ENCODE results near the gene HDAC9.

The HDAC9 gene

DNA sequence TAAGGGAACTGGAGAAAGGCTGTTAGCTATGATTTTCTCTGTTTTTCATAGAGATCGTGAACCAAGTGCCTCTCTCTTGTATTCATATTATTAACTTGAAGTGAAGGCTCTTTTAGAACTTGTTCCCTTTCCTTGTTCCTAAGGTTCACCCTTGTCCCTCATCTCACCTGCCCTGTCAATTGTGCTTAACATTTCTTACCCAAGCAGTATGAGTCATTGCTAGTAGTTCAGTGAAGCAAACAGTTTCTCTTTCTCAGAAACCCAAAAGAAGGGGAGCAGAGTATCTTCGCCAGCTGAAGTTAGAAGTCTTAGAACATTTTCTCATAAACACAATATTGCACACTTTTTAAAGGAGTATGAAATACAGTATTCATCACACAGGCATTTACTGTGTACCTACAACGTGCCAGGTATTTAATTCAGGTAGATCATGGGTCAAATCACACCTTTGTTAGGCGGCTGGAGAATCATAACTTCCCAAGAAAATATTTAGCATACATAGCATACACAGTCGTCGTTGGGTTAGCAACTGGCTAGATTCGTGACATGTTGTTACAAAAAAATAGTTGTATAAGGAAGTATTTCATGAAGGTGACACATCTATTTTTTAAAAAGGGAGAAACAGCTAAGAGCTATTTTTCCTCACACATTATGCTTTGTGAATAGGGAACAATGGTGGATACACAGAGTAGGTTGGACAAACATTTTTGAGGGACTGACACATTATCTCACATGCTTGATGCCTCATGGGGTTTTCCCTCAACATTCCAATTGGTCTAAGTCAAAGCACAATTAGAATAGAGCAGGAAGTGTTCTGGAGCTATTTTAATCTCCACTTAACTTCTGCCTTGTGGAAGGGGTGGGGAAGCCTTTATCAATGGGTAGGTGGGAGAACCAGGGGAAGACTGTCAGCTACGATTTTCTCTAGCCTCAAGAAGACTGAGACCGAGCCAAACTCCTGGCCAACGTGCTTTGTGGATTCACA is 13.2 kb downstream of the HDAC9 start:
- peaks cover 2% of the 10 kb centered on the region for H3K36me3 Mint-ChIP-seq
- H3K9me3 Mint-ChIP-seq: no peaks in the 10 kb centered on the region
- no peak overlapping the region for H3K4me3 Mint-ChIP-seq
- no peaks in the 10 kb centered on the region for H3K4me1 Mint-ChIP-seq
- no peaks in the 10 kb centered on the region for H3K27me3 Mint-ChIP-seq
- no peak overlapping the region for H3K27ac Mint-ChIP-seq

DNA sequence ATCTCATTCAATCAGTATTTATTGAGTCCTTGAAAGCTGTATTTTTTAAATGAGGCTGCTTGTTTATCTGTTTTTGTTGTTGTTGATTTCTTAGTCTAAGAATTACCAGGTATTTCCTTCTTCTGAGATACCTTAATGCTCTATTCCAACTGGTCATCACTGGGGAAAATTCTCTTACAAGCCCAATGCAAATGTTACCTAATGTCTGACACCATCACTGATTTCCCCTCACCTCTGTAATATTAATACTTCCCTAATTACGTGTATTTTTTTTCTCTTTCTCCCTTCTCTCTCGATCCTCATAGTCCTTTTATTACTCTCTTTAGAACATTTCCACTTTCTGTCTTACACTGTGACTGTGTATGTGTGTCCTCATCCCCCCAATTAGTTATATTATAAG is 13.9 kb downstream of the HDAC9 start:
- no peak overlapping the region for H3K27ac Mint-ChIP-seq
- peaks cover 2% of the 10 kb centered on the region for H3K36me3 Mint-ChIP-seq
- no peak overlapping the region for H3K4me3 Mint-ChIP-seq
- H3K9me3 Mint-ChIP-seq: no peaks in the 10 kb centered on the region
- H3K4me1 Mint-ChIP-seq: no peaks in the 10 kb centered on the region
- no peaks in the 10 kb centered on the region for H3K27me3 Mint-ChIP-seq

DNA sequence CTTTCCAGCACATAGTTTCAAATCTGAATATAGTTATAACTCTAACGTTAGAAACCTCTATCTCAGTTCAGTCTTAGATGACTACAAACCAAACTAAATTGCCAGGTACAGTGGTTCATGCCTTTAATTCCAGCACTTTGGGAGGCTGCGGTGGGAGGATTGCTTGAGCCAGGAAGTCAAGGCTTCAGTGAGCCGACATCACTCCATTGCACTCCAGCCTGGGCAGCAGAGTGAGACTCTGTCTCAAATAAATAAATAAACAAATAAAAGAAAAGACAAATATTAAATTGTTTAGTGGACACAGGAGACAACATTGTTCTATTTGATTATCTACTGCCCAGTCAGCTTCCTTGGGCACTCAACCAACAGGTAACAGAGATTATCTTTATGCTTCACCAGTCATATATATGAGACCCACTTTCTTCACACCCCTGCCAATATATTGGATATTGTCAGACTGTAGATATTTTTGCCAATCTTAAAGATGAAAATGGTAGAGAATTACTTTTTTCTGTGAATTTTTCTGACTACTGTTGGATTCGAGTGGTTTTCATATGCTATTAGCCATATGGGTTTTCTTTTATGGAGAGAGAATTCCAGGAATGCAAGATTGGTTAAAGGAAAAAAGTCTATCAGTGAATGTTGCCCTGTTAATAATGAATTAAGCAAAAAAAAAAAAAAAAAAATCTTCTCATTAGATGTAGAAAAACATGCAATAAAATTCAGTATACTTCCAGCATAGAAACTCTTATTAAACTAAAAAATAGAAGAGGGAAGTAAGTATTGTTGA is 16.0 kb downstream of the HDAC9 start:
- Mint-ChIP-seq H3K4me1 (no peaks in the 10 kb centered on the region), H3K9me3 (peaks cover 3% of the 10 kb centered on the region), H3K36me3 (peaks cover 2% of the 10 kb centered on the region), H3K4me3 (no peak overlapping the region), H3K27ac (no peak overlapping the region), H3K27me3 (no peaks in the 10 kb centered on the region)

DNA sequence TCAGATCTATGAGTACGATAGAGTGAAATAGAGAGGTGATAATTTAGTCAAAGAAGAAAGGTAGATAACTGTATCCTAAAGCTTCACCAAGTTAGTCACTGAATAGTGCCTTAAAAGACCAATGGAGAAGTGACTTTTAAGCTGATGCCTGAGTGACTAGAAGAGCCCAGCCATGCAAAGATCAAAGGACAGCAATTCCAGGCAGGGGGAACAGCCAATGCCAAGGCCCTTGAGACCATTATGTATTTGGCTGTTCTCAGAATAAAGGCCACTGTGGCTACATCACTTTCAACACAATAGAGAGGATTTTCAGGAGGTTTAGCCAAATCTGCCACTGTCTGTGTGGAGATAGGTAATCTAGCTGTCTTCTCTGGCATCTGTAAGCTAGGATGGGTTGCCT is 17.8 kb downstream of the HDAC9 start:
- Mint-ChIP-seq H3K4me1 (no peaks in the 10 kb centered on the region), H3K36me3 (peaks cover 2% of the 10 kb centered on the region), H3K27me3 (no peaks in the 10 kb centered on the region), H3K27ac (no peak overlapping the region), H3K4me3 (no peak overlapping the region), H3K9me3 (peaks cover 3% of the 10 kb centered on the region)

DNA sequence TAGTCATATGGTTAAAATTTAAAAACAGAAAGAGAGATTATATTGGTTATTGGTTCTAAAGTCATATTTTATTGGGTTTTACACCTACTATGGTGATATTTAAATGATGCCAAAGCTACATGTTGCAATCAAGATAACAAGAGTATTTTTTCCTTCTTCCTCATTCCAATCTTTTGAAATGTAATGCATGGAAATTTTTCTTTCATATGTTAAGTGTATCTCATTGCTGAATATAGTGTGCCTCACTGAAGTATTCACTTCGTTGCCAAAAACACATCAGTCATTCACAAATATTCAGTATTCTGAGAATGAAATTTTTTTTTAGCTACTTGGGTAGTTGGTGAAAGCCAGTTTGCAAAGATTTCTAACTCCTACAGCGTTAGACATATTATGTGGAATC is 19.5 kb downstream of the HDAC9 start:
- no peaks in the 10 kb centered on the region for H3K4me1 Mint-ChIP-seq
- H3K36me3 Mint-ChIP-seq: no peaks in the 10 kb centered on the region
- H3K4me3 Mint-ChIP-seq: no peak overlapping the region
- H3K27ac Mint-ChIP-seq: no peak overlapping the region
- no peaks in the 10 kb centered on the region for H3K27me3 Mint-ChIP-seq
- H3K9me3 Mint-ChIP-seq: peaks cover 3% of the 10 kb centered on the region

DNA sequence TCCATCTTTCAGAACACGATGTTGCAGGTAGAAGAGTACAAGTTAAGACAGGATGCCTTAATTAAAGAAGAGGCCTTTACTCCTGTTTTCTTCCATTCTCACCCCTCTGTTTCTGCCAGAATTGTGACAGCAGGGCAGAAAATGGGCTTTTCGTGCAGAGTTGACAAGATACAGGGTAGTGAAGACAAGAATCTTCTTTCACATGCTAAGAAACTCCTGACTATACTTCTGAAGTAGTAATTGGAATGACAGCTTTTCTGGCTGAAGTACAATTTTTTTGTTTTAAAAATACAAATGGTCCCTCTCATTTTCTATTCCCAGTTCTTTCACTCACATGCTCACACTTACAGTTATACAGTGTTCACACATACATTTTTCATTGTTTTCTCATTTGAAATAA is 22.1 kb downstream of the HDAC9 start:
- H3K4me1 Mint-ChIP-seq: no peaks in the 10 kb centered on the region
- H3K4me3 Mint-ChIP-seq: no peak overlapping the region
- H3K36me3 Mint-ChIP-seq: no peaks in the 10 kb centered on the region
- H3K27ac Mint-ChIP-seq: no peak overlapping the region
- H3K27me3 Mint-ChIP-seq: no peaks in the 10 kb centered on the region
- peaks cover 3% of the 10 kb centered on the region for H3K9me3 Mint-ChIP-seq

DNA sequence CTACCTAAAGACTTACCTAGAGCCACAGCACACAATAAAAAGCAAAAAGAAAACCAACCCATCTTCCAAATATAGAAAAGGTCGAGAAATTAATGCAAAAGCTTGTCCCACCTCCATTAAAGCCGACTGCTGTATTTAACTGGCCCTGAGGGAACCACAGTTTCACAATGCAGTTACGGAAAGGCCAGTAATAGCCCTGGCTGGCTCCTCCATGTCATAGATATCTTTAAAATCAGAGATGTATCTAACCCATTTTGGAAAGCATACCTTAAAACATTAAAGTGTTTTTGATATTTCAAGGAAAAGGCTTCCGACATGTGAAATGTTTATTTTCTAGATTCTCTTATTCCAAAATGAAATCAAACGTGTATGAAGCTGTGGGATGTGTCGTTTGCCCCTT is 23.0 kb downstream of the HDAC9 start:
- Mint-ChIP-seq H3K27me3 (no peaks in the 10 kb centered on the region), H3K4me1 (no peaks in the 10 kb centered on the region), H3K36me3 (no peaks in the 10 kb centered on the region), H3K27ac (no peak overlapping the region), H3K9me3 (peaks cover 6% of the 10 kb centered on the region), H3K4me3 (no peak overlapping the region)

DNA sequence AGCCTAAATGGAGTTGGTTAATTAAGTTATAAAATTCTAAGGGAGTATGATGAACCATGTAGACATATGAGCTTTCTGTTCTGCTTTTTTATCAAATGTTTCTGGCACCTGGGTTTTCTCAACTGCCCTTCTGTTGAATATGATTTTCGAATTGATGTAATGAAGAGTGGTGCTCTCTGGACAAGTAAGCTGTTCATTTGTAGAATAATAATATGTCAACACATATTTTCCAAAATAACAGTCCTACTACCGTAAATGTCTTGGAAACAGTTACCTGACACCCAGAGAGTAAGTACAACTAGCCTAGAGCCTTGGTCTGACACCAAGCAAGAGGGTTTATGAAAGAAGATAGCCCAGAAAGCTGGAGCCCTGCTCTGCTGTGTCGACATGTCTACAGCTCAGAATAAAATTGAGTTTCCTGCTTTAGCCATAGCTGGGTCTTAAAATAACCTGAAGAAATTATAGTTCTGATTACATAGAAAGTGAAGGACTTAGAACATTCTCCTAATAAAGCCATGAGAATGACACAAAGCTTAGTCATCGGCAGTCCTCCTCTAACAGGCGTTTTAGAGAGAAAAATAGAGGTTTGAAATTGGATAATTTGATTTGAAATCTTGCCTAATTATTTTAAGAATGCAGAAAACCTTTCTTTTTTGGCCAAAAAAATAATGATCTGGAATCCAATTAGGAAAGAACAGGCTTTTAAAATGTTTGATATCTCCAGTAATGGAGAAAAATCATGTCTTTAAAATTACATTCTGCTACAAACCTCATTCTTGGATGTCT is 25.1 kb downstream of the HDAC9 start:
- Mint-ChIP-seq H3K27ac (no peak overlapping the region), H3K9me3 (peaks cover 5% of the 10 kb centered on the region), H3K4me3 (no peak overlapping the region), H3K36me3 (no peaks in the 10 kb centered on the region), H3K27me3 (no peaks in the 10 kb centered on the region), H3K4me1 (no peaks in the 10 kb centered on the region)

DNA sequence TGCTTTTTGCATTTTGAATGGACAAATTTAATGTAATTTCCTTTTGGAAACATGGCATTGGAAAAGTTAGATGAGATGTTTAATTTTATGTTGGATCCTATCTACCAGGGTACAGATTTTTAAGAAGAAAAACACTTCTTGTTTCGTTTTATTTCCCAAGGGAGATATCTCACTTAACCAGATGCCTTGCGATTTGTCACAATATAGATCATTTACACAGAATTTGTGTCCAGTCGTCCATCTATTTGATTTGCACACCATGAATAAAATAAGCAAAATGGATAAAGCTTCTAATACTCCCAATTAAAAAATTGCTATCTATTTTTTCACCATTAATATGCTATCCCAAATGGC is 25.7 kb downstream of the HDAC9 start:
- Mint-ChIP-seq H3K4me3 (no peak overlapping the region), H3K27me3 (no peaks in the 10 kb centered on the region), H3K27ac (no peak overlapping the region), H3K4me1 (no peaks in the 10 kb centered on the region), H3K36me3 (no peaks in the 10 kb centered on the region), H3K9me3 (peaks cover 5% of the 10 kb centered on the region)

DNA sequence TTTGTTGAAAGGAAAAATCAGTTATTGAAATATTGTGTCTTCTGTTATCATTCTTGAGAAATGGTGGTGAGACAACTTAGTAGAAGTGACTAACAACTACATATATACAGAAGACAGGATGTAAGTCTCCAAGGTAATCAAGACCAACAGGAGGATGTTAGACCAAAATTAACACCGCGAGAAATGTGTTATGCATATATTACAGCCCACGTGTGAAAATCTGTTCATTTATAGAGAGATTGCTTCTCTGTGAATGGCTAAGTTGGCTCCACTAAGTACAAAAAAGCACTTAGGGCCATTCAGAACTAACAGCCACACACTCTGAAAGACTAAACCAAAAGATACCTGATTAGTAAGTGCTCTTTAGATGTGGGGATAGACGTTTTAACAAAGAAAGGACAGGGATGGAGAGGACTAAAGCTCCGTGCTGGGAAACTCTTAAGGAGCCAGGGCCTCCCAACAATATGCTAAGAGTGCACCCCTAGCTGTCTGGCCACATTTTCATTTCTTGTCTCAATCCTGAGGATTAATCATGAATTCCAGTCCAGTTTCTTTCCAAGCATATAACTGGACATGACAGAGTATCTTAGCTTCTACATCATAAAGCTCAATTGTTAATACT is 26.5 kb downstream of the HDAC9 start:
- Mint-ChIP-seq H3K27me3 (no peaks in the 10 kb centered on the region), H3K4me1 (no peaks in the 10 kb centered on the region), H3K4me3 (no peak overlapping the region), H3K36me3 (no peaks in the 10 kb centered on the region), H3K9me3 (peaks cover 10% of the 10 kb centered on the region), H3K27ac (no peak overlapping the region)

DNA sequence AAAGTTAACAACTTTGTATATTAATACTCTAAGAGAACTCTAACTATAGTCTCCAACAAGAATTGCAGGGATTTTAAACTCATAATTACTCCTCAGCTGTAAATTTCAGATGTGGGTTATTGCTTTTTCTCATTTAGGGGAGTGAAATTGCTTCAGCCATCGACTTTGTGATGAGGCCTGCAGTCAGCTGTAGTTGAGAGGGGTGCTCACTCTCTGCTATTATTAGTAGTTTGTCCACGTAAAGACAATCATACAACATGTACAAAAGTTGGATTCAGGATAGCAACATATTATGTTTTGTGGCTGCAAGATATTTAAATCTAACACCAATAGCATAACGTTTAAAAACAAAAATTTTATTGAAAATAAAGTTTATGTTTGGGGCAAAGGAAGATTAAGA is 28.7 kb downstream of the HDAC9 start:
- Mint-ChIP-seq H3K4me3 (no peak overlapping the region), H3K9me3 (peaks cover 10% of the 10 kb centered on the region), H3K36me3 (no peaks in the 10 kb centered on the region), H3K27ac (no peak overlapping the region), H3K4me1 (no peaks in the 10 kb centered on the region), H3K27me3 (no peaks in the 10 kb centered on the region)

DNA sequence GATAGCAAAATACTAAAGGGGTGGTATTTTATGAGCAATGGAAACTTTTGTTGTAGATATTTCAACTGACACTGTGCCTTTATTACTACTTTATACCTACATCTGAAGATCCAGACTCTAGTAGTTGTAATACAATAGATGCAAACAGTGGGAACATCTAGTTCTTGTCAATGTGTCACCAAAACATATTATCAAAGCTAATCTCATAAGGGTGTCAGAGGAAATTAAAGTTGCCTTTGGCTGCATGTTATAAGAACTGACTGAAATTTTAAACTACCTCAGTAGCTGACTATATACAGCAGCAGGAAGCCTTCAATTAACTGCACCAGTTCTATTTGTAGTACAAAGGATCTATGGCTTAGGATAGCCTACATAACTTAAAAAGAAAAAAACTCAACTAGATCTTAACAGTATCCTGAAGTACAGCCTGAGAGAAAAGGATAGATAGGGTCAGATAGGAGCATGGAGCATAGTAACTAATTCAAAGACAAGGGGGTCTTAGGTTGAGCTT is 30.9 kb downstream of the HDAC9 start:
- H3K4me3 Mint-ChIP-seq: no peak overlapping the region
- H3K27me3 Mint-ChIP-seq: no peaks in the 10 kb centered on the region
- H3K27ac Mint-ChIP-seq: peak overlapping the region; percentile 12
- H3K9me3 Mint-ChIP-seq: peaks cover 10% of the 10 kb centered on the region
- no peaks in the 10 kb centered on the region for H3K36me3 Mint-ChIP-seq
- H3K4me1 Mint-ChIP-seq: no peaks in the 10 kb centered on the region

DNA sequence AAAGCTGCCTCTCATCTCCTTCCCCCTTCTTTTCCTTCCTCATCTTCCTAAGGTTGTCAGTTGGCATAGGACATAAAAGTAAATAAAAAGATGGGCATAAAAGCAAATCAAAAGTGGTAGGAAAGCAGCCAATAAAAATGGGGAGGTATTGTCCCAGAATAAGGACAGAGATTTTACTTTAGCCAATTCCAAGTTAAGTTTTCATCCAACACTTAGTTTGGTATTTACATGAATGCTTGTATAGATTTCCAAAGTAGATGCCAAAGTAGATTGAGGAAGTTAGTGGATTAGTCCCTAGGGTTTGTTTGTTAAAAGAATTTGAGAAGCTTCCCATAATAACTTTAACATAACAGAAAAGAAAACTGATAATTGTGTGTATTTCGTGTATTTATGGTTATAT is 33.7 kb downstream of the HDAC9 start:
- Mint-ChIP-seq H3K36me3 (no peaks in the 10 kb centered on the region), H3K4me3 (no peak overlapping the region), H3K27ac (no peak overlapping the region), H3K27me3 (no peaks in the 10 kb centered on the region), H3K9me3 (peaks cover 9% of the 10 kb centered on the region), H3K4me1 (no peaks in the 10 kb centered on the region)

DNA sequence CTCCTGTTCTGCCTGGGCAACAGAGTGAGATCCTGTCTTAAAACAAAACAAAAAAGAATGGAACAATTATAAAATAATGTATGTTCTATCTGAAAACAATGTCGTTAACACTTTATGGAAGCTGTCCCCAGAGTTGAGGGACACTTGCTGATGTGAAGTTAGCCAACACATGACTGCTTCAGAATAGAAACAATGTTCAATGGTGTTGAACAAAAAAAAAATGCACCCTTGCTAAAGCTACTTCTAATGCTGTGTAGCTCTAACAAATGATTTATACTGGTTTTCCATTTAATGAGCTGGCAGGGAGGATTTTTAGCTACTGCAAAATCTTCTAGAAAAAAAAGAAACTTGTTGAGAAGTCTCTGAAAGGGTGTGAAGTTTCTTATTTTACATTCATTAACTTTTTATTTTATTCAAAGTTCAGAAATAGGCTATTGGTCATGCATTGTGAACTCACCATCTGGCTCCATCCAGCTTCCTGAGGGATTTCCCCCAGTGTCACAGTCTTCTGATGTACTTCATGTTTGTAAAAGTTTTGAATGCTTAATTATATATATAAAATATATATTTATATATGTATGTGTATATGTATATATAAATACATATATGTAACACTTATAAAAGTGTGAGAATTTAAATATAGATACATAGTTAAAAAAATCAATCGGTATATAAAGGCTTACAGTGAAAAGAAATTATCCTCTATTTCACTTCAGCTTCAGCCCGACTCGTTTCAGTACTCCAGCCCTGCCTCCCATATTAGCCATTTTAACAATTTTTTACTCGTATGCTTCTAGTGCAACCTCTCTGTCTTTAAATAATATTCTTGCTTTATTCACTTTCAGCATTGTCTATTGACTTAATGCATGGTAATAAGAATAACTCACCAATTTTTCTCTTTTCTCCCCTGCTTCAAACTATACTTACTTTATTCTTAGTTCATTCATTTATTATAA is 35.0 kb downstream of the HDAC9 start:
- Mint-ChIP-seq H3K36me3 (no peaks in the 10 kb centered on the region), H3K27ac (no peak overlapping the region), H3K4me3 (no peak overlapping the region), H3K9me3 (peaks cover 9% of the 10 kb centered on the region), H3K27me3 (no peaks in the 10 kb centered on the region), H3K4me1 (no peaks in the 10 kb centered on the region)
